Measurements from ENCODE around the gene ZMAT5. TPM values are rescaled to one million over a fixed set of nuclear protein-coding genes. Genes with fewer than 3 reads are reported as not detected.
A peak's percentile ranks its signal among the peaks of the same experiment; 100 is the strongest.

The ZMAT5 gene
- total RNA-seq, 1 experiment from 2014 or later: 21.0 TPM

DNA sequence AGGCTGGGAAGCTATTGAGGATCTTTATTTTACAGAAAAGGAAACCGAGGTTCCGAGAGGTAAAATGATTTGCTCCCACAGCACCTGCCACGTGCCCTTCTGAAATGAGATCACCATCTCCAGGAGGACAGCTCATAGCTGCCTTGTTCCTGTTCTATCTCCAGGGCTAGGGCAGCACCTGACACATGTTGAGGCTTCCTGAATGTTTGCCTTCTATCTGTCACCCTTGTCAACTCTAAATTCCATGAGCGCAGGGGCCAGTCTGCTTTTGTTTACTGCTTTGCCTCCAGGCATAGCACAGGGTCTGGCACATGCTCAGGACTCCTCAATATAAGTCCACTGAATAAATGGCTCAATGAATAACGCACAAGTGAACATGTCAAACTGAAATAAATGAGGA, 47.2 kb upstream of the ZMAT5 start:
- H3K4me1 Mint-ChIP-seq (ENCODE audit: low read depth, unreplicated experiment): peaks cover 31% of the 10 kb centered on the region
- no peak overlapping the region for H3K27ac Mint-ChIP-seq (ENCODE audit: unreplicated experiment)
- BruUV-seq (replicated peaks): no TSS peak
- H3K4me3 Mint-ChIP-seq (ENCODE audit: low read depth, unreplicated experiment): no peak overlapping the region
- DNase-seq: no peak
- TF ChIP-seq, protein P1, sequence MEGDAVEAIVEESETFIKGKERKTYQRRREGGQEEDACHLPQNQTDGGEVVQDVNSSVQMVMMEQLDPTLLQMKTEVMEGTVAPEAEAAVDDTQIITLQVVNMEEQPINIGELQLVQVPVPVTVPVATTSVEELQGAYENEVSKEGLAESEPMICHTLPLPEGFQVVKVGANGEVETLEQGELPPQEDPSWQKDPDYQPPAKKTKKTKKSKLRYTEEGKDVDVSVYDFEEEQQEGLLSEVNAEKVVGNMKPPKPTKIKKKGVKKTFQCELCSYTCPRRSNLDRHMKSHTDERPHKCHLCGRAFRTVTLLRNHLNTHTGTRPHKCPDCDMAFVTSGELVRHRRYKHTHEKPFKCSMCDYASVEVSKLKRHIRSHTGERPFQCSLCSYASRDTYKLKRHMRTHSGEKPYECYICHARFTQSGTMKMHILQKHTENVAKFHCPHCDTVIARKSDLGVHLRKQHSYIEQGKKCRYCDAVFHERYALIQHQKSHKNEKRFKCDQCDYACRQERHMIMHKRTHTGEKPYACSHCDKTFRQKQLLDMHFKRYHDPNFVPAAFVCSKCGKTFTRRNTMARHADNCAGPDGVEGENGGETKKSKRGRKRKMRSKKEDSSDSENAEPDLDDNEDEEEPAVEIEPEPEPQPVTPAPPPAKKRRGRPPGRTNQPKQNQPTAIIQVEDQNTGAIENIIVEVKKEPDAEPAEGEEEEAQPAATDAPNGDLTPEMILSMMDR (IDR thresholded peaks at IDR 0.05; ENCODE audit: unreplicated experiment): no peak
- CTCF ChIA-PET: interaction anchor here (1.3 kb wide), 1 partner anchor 15 kb away, joined by 4 read pairs; no protein-coding TSS in a partner anchor
- intact Hi-C loops (cut with micrococcal nuclease; ENCODE audit: unreplicated experiment): no loop called here
- no peaks in the 10 kb centered on the region for H3K27me3 Mint-ChIP-seq (ENCODE audit: unreplicated experiment)
- peaks cover 56% of the 10 kb centered on the region for H3K36me3 Mint-ChIP-seq (ENCODE audit: insufficient read depth, unreplicated experiment)
- no peaks in the 10 kb centered on the region for H3K9me3 Mint-ChIP-seq (ENCODE audit: low read depth, unreplicated experiment)

- Mint-ChIP-seq H3K27me3 (ENCODE audit: unreplicated experiment) (no peaks in the 10 kb centered on the region), H3K36me3 (ENCODE audit: insufficient read depth, unreplicated experiment) (peaks cover 53% of the 10 kb centered on the region), H3K27ac (ENCODE audit: unreplicated experiment) (no peak overlapping the region), H3K4me1 (ENCODE audit: low read depth, unreplicated experiment) (peaks cover 31% of the 10 kb centered on the region), H3K4me3 (ENCODE audit: low read depth, unreplicated experiment) (no peak overlapping the region), H3K9me3 (ENCODE audit: low read depth, unreplicated experiment) (no peaks in the 10 kb centered on the region)
- BruUV-seq (replicated peaks): no TSS peak
- TF ChIP-seq, protein P1 (IDR thresholded peaks at IDR 0.05; ENCODE audit: unreplicated experiment): no peak
- intact Hi-C loops (cut with micrococcal nuclease; ENCODE audit: unreplicated experiment): no loop called here
- CTCF ChIA-PET: interaction anchor here (0.6 to 1.3 kb wide), 2 partner anchors 14 to 112 kb away, joined by 4 read pairs; no protein-coding TSS in a partner anchor
- DNase-seq: peak; percentile 24
These were observed 46.8 kb upstream of the ZMAT5 start for GRCh38 chr22:29813563-29813962.

DNA sequence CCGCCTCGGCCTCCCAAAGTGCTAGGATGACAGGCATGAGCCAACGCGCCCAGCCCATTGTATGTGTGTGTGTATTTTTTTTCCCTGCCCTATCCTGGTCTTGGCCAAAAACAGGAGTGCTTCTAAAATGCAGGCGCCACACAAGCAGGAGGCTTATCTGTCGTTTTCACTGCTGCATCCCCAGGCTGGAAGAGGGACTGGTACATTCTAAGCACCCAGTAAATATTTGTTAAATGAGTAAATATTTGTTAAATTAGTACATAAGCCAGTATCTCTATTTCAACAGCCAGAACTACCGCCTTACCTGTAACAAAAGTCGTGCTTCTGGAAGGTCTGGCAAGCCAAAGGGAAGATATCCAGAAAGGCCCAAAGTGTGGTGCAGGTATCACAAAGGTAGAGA, 46.3 kb upstream of the ZMAT5 start:
- Mint-ChIP-seq H3K27me3 (ENCODE audit: unreplicated experiment) (no peaks in the 10 kb centered on the region), H3K27ac (ENCODE audit: unreplicated experiment) (no peak overlapping the region), H3K36me3 (ENCODE audit: insufficient read depth, unreplicated experiment) (peaks cover 55% of the 10 kb centered on the region), H3K9me3 (ENCODE audit: low read depth, unreplicated experiment) (no peaks in the 10 kb centered on the region), H3K4me1 (ENCODE audit: low read depth, unreplicated experiment) (peaks cover 31% of the 10 kb centered on the region), H3K4me3 (ENCODE audit: low read depth, unreplicated experiment) (no peak overlapping the region)
- no peak for DNase-seq
- CTCF ChIA-PET: interaction anchor here (0.6 to 1.3 kb wide), 2 partner anchors 14 to 113 kb away, joined by 4 read pairs; no protein-coding TSS in a partner anchor
- BruUV-seq (replicated peaks): no TSS peak
- TF ChIP-seq, protein P1 (IDR thresholded peaks at IDR 0.05; ENCODE audit: unreplicated experiment): no peak
- intact Hi-C loops (cut with micrococcal nuclease; ENCODE audit: unreplicated experiment): no loop called here

- peaks cover 63% of the 10 kb centered on the region for H3K36me3 Mint-ChIP-seq (ENCODE audit: insufficient read depth, unreplicated experiment)
- H3K27me3 Mint-ChIP-seq (ENCODE audit: unreplicated experiment): no peaks in the 10 kb centered on the region
- CTCF ChIA-PET: interaction anchor here (1.1 to 1.8 kb wide), 2 partner anchors 9 to 16 kb away, joined by 4 to 5 read pairs; no protein-coding TSS in a partner anchor
- H3K9me3 Mint-ChIP-seq (ENCODE audit: low read depth, unreplicated experiment): no peaks in the 10 kb centered on the region
- TF ChIP-seq, protein P1 (IDR thresholded peaks at IDR 0.05; ENCODE audit: unreplicated experiment): no peak
- peak; percentile 18 for DNase-seq
- intact Hi-C loops (cut with micrococcal nuclease; ENCODE audit: unreplicated experiment): no loop called here
- no TSS peak for BruUV-seq (replicated peaks)
- H3K4me3 Mint-ChIP-seq (ENCODE audit: low read depth, unreplicated experiment): no peak overlapping the region
- peaks cover 31% of the 10 kb centered on the region for H3K4me1 Mint-ChIP-seq (ENCODE audit: low read depth, unreplicated experiment)
- no peak overlapping the region for H3K27ac Mint-ChIP-seq (ENCODE audit: unreplicated experiment)
These were observed 44.6 kb upstream of the ZMAT5 start for GRCh38 chr22:29811377-29811776.

Measured in Calu3 (cell line).